Fibroblast of lung (primary cell): ENCODE results near the gene DPM2.

Experiments
- EZH2 ChIP-seq: IDR thresholded peaks from 2 replicates; pipeline ENCODE4 v1.5.1; 2012; ENCODE audit warnings: low read length, control low read depth, mild to moderate bottlenecking; ENCODE audit errors: missing control alignments
- TF ChIP-seq, protein P1 (sequence below), 2 donors: IDR thresholded peaks in 1 of 2; conservative IDR thresholded peaks in 1 of 2; 1 replicate in 1 of 2; 2 replicates in 1 of 2; pipeline ENCODE4 v1.5.1; 2011 to 2012; ENCODE audit warnings: low read length in 2 of 2, control low read depth in 1 of 2, inconsistent platforms in 1 of 2, low read depth in 1 of 2, mild to moderate bottlenecking in 1 of 2

DNA sequence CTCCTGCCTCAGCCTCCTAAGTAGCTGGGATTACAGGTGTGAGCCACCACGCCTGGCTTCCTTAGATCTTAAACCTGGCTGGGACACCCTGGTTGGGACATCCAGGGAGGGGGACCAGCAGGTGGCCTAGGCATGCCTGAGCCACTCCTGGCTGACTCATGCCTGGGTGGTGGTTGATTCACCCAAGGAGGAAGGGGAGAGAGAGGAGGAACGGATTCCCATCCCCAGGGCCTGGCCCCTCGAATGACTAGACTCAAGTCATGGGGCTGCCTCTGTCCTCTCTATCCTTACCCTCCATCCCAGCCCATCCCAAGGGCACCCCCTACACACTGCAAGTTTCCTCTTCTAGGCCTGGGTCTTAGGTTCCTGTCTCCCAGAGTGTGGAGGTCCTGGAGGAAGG lies 30.4 kb upstream of the DPM2 start:
- no peak for TF ChIP-seq EZH2
- TF ChIP-seq, protein P1, sequence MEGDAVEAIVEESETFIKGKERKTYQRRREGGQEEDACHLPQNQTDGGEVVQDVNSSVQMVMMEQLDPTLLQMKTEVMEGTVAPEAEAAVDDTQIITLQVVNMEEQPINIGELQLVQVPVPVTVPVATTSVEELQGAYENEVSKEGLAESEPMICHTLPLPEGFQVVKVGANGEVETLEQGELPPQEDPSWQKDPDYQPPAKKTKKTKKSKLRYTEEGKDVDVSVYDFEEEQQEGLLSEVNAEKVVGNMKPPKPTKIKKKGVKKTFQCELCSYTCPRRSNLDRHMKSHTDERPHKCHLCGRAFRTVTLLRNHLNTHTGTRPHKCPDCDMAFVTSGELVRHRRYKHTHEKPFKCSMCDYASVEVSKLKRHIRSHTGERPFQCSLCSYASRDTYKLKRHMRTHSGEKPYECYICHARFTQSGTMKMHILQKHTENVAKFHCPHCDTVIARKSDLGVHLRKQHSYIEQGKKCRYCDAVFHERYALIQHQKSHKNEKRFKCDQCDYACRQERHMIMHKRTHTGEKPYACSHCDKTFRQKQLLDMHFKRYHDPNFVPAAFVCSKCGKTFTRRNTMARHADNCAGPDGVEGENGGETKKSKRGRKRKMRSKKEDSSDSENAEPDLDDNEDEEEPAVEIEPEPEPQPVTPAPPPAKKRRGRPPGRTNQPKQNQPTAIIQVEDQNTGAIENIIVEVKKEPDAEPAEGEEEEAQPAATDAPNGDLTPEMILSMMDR (conservative IDR thresholded peaks at IDR 0.05 in 1 of 2, IDR thresholded peaks at IDR 0.05 in 1 of 2; ENCODE audit: low read depth in 1 of 2, low read length in 2 of 2), result no peak
